Sigmoid colon (tissue), 7 donors: ENCODE data around the gene RERG. TPM values are rescaled to one million over a fixed set of nuclear protein-coding genes. Genes with fewer than 3 reads are reported as not detected.

Source experiments
- DNase-seq: peaks from one replicate; pipeline ENCODE4 v3.0.0-alpha.2; 2019
- H3K27ac ChIP-seq, 4 donors: fragments of 200-600 bp; sonication (generic); one replicate each; pipeline ENCODE4 v1.5.1; 2016 to 2019; ENCODE audit warnings: mild to moderate bottlenecking in 1 of 4
- H3K27me3 ChIP-seq, 3 donors: fragments of 200-600 bp; sonication (generic); one replicate each; pipeline ENCODE4 v1.5.1; 2019; ENCODE audit warnings: mild to moderate bottlenecking in 1 of 3
- H3K36me3 ChIP-seq, 4 donors: fragments of 200-600 bp; sonication (generic); one replicate each; pipeline ENCODE4 v1.5.1; 2016 to 2019
- H3K4me1 ChIP-seq, 4 donors: fragments of 200-600 bp; sonication (generic); one replicate each; pipeline ENCODE4 v1.5.1; 2017 to 2019
- H3K4me3 ChIP-seq, 4 donors: fragments of 200-600 bp; sonication (generic); one replicate each; pipeline ENCODE4 v1.5.1; 2017 to 2019; ENCODE audit warnings: mild to moderate bottlenecking in 2 of 4, moderate library complexity in 1 of 4
- H3K9me3 ChIP-seq, 4 donors: fragments of 200-600 bp in 3 of 4; sonication (generic) in 3 of 4; one replicate each; pipeline versions ENCODE4 v1.5.1 to v1.6.1; 2013 to 2019
- CTCF ChIP-seq, 4 experiments: fragments of 450-650 bp in 3 of 4; fragments of 200-600 bp in 1 of 4; IDR thresholded peaks; one replicate each; pipeline ENCODE4 v1.5.1; 2016 to 2019; ENCODE audit warnings: antibody characterized with exemption in 4 of 4, mild to moderate bottlenecking in 3 of 4, moderate library complexity in 2 of 4
- EP300 ChIP-seq, 4 donors: sonication (generic); formaldehyde crosslinking; IDR thresholded peaks; one replicate each; pipeline ENCODE4 v1.6.1; 2017; ENCODE audit warnings: antibody characterized with exemption in 4 of 4
- POLR2A ChIP-seq, 2 donors: fragments of 450-650 bp; IDR thresholded peaks; one replicate each; pipeline ENCODE4 v1.6.1; 2016; ENCODE audit warnings: antibody characterized with exemption in 2 of 2, mild to moderate bottlenecking in 2 of 2, moderate library complexity in 2 of 2
- POLR2AphosphoS5 ChIP-seq, 4 donors: sonication (generic); formaldehyde crosslinking; IDR thresholded peaks; one replicate each; pipeline ENCODE4 v1.6.1; 2017; ENCODE audit warnings: antibody characterized with exemption in 4 of 4
- WGBS, 2 donors: extraction: QIAGEN DNeasy Blood & Tissue Kit; methylation state at CpG; one replicate each; pipeline ENCODE4 v1.1.7; 2013; 5-methylcytosine and 5-hydroxymethylcytosine counted together
- intact Hi-C: fragments of 100-400 bp; cut with DNase I; formaldehyde crosslinking; loops from one replicate; pipeline ENCODE4 v1.15.1; 2023
- polyA plus RNA-seq, 3 donors: library from polyadenylated mRNA; stranded (reverse); fragments of 200-250 nt; gene quantifications; one replicate each; pipeline ENCODE4 v1.2.3, GENCODE V29; 2013
- total RNA-seq, 4 donors: library from RNA; depleted of rRNA; stranded (reverse); fragments of >200 nt; gene quantifications; one replicate each; pipeline ENCODE4 v1.1.0, GENCODE V29; 2016
- donor health status: healthy with polysubstance abuse.
- donor health status: Bipolar disorder and iron deficiency.
- donor health status: healthy.

Gene RERG
- total and polyA plus RNA-seq, 7 donors = 1.4 to 104 (median 69.9) TPM

GRCh38 chr12:15074351-15074750 lies 146.9 kb downstream of the RERG start:
- no peak overlapping the region for H3K27ac ChIP-seq
- no peak for DNase-seq
- TF ChIP-seq POLR2A (IDR thresholded peaks at IDR 0.05) (no peak), CTCF (IDR thresholded peaks at IDR 0.05) (no peak), EP300 (IDR thresholded peaks at IDR 0.05) (no peak), POLR2AphosphoS5 (IDR thresholded peaks at IDR 0.05) (no peak)
- H3K36me3 ChIP-seq = no peaks in the 10 kb centered on the region
- H3K9me3 ChIP-seq = no peaks in the 10 kb centered on the region
- WGBS, 2 donors = 86 to 89% methylated on average over 1 of the region's 1 CpG
- H3K27me3 ChIP-seq = no peaks in the 10 kb centered on the region
- intact Hi-C loops = no loop called here
- no peak overlapping the region for H3K4me3 ChIP-seq
- H3K4me1 ChIP-seq = no peaks in the 10 kb centered on the region

GRCh38 chr12:15059123-15059522 lies 162.1 kb downstream of the RERG start:
- intact Hi-C loops = no loop called here
- H3K4me1 ChIP-seq = peaks cover 0 to 5% (median 0%) of the 10 kb centered on the region in 4 donors

More at GRCh38 chr12:15059123-15059522, 162.1 kb downstream of the RERG start:
- 96 to 98% methylated on average over 1 of the region's 1 CpG for WGBS, 2 donors
- Histone ChIP-seq H3K4me3 (no peak overlapping the region), H3K36me3 (no peaks in the 10 kb centered on the region), H3K9me3 (no peaks in the 10 kb centered on the region), H3K27me3 (no peaks in the 10 kb centered on the region), H3K27ac (no peak overlapping the region)
- DNase-seq = no peak
- no peak for TF ChIP-seq POLR2AphosphoS5 (IDR thresholded peaks at IDR 0.05)
- no peak for TF ChIP-seq CTCF (IDR thresholded peaks at IDR 0.05)

Other genes with a start within 250 kb of the RERG start
- gene PDE6H, start 248.4 kb downstream of the RERG start, total RNA-seq = not detected
- not detected for gene PDE6H, start 248.4 kb downstream of the RERG start, polyA plus RNA-seq
- 1 to 10 TPM in 3 of 4 donors, under 1 TPM in 1; 0.99 to 2.1 (median 1.5) TPM for gene PTPRO, start 101.1 kb upstream of the RERG start, total RNA-seq
- 1 to 10 TPM; 1.2 to 8.5 (median 2.8) TPM for gene PTPRO, start 101.1 kb upstream of the RERG start, polyA plus RNA-seq